ENCODE results near the gene TTC7B. TPM values are rescaled to one million over a fixed set of nuclear protein-coding genes. Genes with fewer than 3 reads are reported as not detected.

The TTC7B gene
- total and polyA plus RNA-seq, 7 donors: 18.9 to 97.0 (median 59.0) TPM

GRCh38 chr14:90534091-90534837, 282.0 kb downstream of the TTC7B start:
- Histone ChIP-seq H3K9me3 (no peaks in the 10 kb centered on the region), H3K27me3 (ENCODE audit: insufficient read depth in 3 of 3, low read length in 2 of 3) (no peaks in the 10 kb centered on the region), H3K4me3 (no peak overlapping the region), H3K4me1 (no peaks in the 10 kb centered on the region), H3K36me3 (ENCODE audit: insufficient read depth in 1 of 2, low read depth in 1 of 2) (peaks cover 0 to 1% of the 10 kb centered on the region in 2 donors), H3K27ac (no peak overlapping the region)
- DNase-seq (no peak), ATAC-seq (peak in 1 of 4 donors; percentile 25)
- intact Hi-C loops (cut with DNase I): no loop called here
- no peak for TF ChIP-seq CTCF (IDR thresholded peaks at IDR 0.05)
- WGBS, 3 donors: 68 to 80% (median 78%) methylated on average over 18 to 19 of the region's 19 CpGs

GRCh38 chr14:90533591-90534021, 282.6 kb downstream of the TTC7B start:
- Histone ChIP-seq H3K36me3 (ENCODE audit: insufficient read depth in 1 of 2, low read depth in 1 of 2) (no peaks in the 10 kb centered on the region), H3K4me3 (no peak overlapping the region), H3K27ac (no peak overlapping the region), H3K9me3 (no peaks in the 10 kb centered on the region), H3K4me1 (no peaks in the 10 kb centered on the region), H3K27me3 (ENCODE audit: insufficient read depth in 3 of 3, low read length in 2 of 3) (no peaks in the 10 kb centered on the region)
- TF ChIP-seq CTCF (IDR thresholded peaks at IDR 0.05): no peak
- DNase-seq (peak in 1 of 2 donors; percentile 38), ATAC-seq (peak in 2 of 4 donors; percentile 10 to 15)
- intact Hi-C loops (cut with DNase I): no loop called here
- WGBS, 3 donors: 65 to 69% (median 67%) methylated on average over 6 of the region's 6 CpGs

GRCh38 chr14:90532826-90533525, 283.3 kb downstream of the TTC7B start:
- H3K27me3 ChIP-seq (ENCODE audit: insufficient read depth in 3 of 3, low read length in 2 of 3): no peaks in the 10 kb centered on the region
- H3K4me3 ChIP-seq: no peak overlapping the region
- no peaks in the 10 kb centered on the region for H3K4me1 ChIP-seq
- H3K36me3 ChIP-seq (ENCODE audit: insufficient read depth in 1 of 2, low read depth in 1 of 2): no peaks in the 10 kb centered on the region
- no peak for TF ChIP-seq CTCF (IDR thresholded peaks at IDR 0.05)
- 89 to 93% (median 90%) methylated on average over 14 of the region's 14 CpGs for WGBS, 3 donors
- H3K27ac ChIP-seq: no peak overlapping the region
- intact Hi-C loops (cut with DNase I): no loop called here
- DNase-seq (peak in 1 of 2 donors; percentile 50), ATAC-seq (peak in 1 of 4 donors; percentile 8)
- no peaks in the 10 kb centered on the region for H3K9me3 ChIP-seq

- ATAC-seq: no peak
- no peaks in the 10 kb centered on the region for H3K36me3 ChIP-seq (ENCODE audit: insufficient read depth in 1 of 2, low read depth in 1 of 2)
- no peaks in the 10 kb centered on the region for H3K4me1 ChIP-seq
- no peaks in the 10 kb centered on the region for H3K9me3 ChIP-seq
- TF ChIP-seq CTCF (IDR thresholded peaks at IDR 0.05): no peak
- H3K27ac ChIP-seq: no peak overlapping the region
- H3K27me3 ChIP-seq (ENCODE audit: insufficient read depth in 3 of 3, low read length in 2 of 3): no peaks in the 10 kb centered on the region
- no peak overlapping the region for H3K4me3 ChIP-seq
- no peak for DNase-seq
- intact Hi-C loops (cut with DNase I): no loop called here
- WGBS, 3 donors: 83 to 85% (median 84%) methylated on average over 6 of the region's 6 CpGs
Measured at GRCh38 chr14:90531497-90531896, 284.7 kb downstream of the TTC7B start.

All from psoas muscle (tissue), 8 donors.